Transverse colon (tissue), 4 donors: ENCODE measurements around the gene TNFRSF19.

ENCODE experiments used
- EP300 ChIP-seq: sonication (generic); formaldehyde crosslinking; IDR thresholded peaks from one replicate; pipeline ENCODE4 v1.6.1; 2017; ENCODE audit warnings: antibody characterized with exemption, low read depth
- POLR2A ChIP-seq: fragments of 450-650 bp; IDR thresholded peaks from one replicate; pipeline ENCODE4 v1.6.1; 2016; ENCODE audit warnings: antibody characterized with exemption, mild to moderate bottlenecking, moderate library complexity
- POLR2AphosphoS5 ChIP-seq, 3 donors: sonication (generic); formaldehyde crosslinking; IDR thresholded peaks; one replicate each; pipeline ENCODE4 v1.6.1; 2016; ENCODE audit warnings: antibody characterized with exemption in 3 of 3
- TF ChIP-seq, protein P1 (sequence below), 5 experiments: fragments of 200-600 bp in 3 of 5; fragments of 450-650 bp in 2 of 5; sonication (generic) in 3 of 5; IDR thresholded peaks; 1 replicate in 2 of 5; 2 replicates in 3 of 5; pipeline ENCODE4 v1.5.1; 2016 to 2017; ENCODE audit warnings: antibody characterized with exemption in 5 of 5, inconsistent platforms in 3 of 5, mild to moderate bottlenecking in 2 of 5, moderate library complexity in 1 of 5

DNA sequence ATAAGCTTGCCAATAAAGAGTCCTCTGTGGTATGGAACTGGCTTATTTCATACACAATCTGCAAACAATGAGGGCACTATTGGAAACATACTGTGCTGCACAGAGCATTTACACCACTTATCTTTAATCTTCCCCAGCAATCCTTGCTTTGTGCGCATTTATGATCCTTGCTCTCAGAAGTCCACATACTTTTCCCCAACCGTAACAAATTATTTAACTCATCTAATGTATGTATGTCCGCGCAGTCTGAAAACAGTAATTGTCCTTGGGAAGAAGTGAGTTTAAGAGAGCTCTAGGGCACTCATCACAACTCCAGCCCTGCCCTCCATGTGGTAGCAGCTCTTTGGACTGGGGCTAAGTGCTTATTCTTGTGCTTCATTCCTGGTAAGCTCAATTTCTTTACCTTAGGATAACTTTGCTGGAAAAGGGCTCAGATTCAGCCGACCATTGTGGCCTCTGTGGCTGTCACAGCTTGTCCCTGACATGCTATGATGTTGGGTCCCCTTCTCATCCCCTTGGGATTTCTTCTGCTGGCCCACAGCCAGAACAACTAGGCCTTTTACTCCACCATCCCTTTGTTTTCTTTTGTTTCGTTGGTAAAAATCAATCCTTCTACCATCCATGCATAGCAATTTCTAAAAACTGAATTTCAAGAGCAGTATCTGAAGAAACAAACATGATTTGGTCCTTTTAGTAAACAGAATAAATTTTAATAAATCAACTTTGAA, 152.7 kb downstream of the TNFRSF19 start:
- TF ChIP-seq, protein P1, sequence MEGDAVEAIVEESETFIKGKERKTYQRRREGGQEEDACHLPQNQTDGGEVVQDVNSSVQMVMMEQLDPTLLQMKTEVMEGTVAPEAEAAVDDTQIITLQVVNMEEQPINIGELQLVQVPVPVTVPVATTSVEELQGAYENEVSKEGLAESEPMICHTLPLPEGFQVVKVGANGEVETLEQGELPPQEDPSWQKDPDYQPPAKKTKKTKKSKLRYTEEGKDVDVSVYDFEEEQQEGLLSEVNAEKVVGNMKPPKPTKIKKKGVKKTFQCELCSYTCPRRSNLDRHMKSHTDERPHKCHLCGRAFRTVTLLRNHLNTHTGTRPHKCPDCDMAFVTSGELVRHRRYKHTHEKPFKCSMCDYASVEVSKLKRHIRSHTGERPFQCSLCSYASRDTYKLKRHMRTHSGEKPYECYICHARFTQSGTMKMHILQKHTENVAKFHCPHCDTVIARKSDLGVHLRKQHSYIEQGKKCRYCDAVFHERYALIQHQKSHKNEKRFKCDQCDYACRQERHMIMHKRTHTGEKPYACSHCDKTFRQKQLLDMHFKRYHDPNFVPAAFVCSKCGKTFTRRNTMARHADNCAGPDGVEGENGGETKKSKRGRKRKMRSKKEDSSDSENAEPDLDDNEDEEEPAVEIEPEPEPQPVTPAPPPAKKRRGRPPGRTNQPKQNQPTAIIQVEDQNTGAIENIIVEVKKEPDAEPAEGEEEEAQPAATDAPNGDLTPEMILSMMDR (IDR thresholded peaks at IDR 0.05): no peak
- TF ChIP-seq POLR2A: no peak
- TF ChIP-seq EP300: no peak
- TF ChIP-seq POLR2AphosphoS5 (IDR thresholded peaks at IDR 0.05): no peak
